Naive thymus-derived CD8-positive, alpha-beta T cell (primary cell): ENCODE results near the gene SH3PXD2B. TPM values are rescaled to one million over a fixed set of nuclear protein-coding genes. Genes with fewer than 3 reads are reported as not detected.

Experiments
- ATAC-seq, 2 donors: fragments of 150-1000 bp; cut with Tn5 transposase in 1 of 2; sonication (Bioruptor Pico), chemical (Tn5 transposase) in 1 of 2; 1 replicate in 1 of 2; 2 replicates in 1 of 2; pipeline ENCODE4 v1.10.0; 2021; ENCODE audit warnings: mild to moderate bottlenecking in 2 of 2, moderate library complexity in 2 of 2
- POLR2A ChIA-PET: fragments of 350-600 bp; sonication (Branson Sonifier 250); formaldehyde crosslinking; loops from one replicate; lab custom pipeline; 2021; ENCODE audit warnings: antibody characterized with exemption; lab: Charles Lee
- DNase-seq, 10 donors: peaks; one replicate each; pipeline versions ENCODE4 v3.0.0 to v3.0.0-alpha.2; 2020 to 2022
- H3K27ac Mint-ChIP-seq, 10 donors: one replicate each; pipeline ENCODE4 v1.8.0; 2020 to 2022; ENCODE audit warnings: mild to moderate bottlenecking in 10 of 10, mixed read lengths in 10 of 10, moderate library complexity in 4 of 10, inconsistent platforms in 1 of 10
- H3K27me3 Mint-ChIP-seq, 5 donors: one replicate each; pipeline ENCODE4 v1.8.0; 2021 to 2022; ENCODE audit warnings: mixed read lengths in 5 of 5
- H3K36me3 Mint-ChIP-seq, 3 donors: one replicate each; pipeline ENCODE4 v1.8.0; 2020 to 2022; ENCODE audit warnings: mixed read lengths in 3 of 3, mild to moderate bottlenecking in 2 of 3, inconsistent platforms in 1 of 3
- H3K4me1 Mint-ChIP-seq, 4 donors: one replicate each; pipeline ENCODE4 v1.8.0; 2021 to 2022; ENCODE audit warnings: mixed read lengths in 4 of 4
- H3K4me3 Mint-ChIP-seq, 10 donors: one replicate each; pipeline ENCODE4 v1.8.0; 2020 to 2022; ENCODE audit warnings: mild to moderate bottlenecking in 10 of 10, mixed read lengths in 10 of 10, moderate library complexity in 6 of 10, inconsistent platforms in 1 of 10
- H3K9me3 Mint-ChIP-seq, 9 donors: one replicate each; pipeline ENCODE4 v1.8.0; 2020 to 2022; ENCODE audit warnings: mixed read lengths in 9 of 9, mild to moderate bottlenecking in 3 of 9, inconsistent platforms in 1 of 9, moderate library complexity in 1 of 9
- polyA plus RNA-seq, 3 donors: library from polyadenylated mRNA; unstranded; fragments of 300-500 nt; fragmentation: Illumina TruSeq; gene quantifications; one replicate each; pipeline ENCODE4 v1.2.3, GENCODE V29; 2021
- total RNA-seq, 8 experiments: library from RNA in 2 of 8; stranded (reverse) in 2 of 8; gene quantifications; one replicate each; pipeline ENCODE4 v1.2.3 and lab custom pipeline; 2021 to 2026

SH3PXD2B gene
- total and polyA plus RNA-seq, 5 experiments from 2014 or later = 0.09 to 0.55 (median 0.28) TPM; not detected in 1

GRCh38 chr5:172437445-172438318 is 16.6 kb downstream of the SH3PXD2B start:
- DNase-seq (no peak), ATAC-seq (no peak)
- H3K9me3 Mint-ChIP-seq = no peaks in the 10 kb centered on the region
- no peak overlapping the region for H3K27ac Mint-ChIP-seq
- H3K4me1 Mint-ChIP-seq = no peaks in the 10 kb centered on the region
- H3K36me3 Mint-ChIP-seq = no peaks in the 10 kb centered on the region
- H3K27me3 Mint-ChIP-seq = peaks cover 0 to 1% (median 0%) of the 10 kb centered on the region in 5 donors
- POLR2A ChIA-PET = no interaction called here
- H3K4me3 Mint-ChIP-seq = no peak overlapping the region

GRCh38 chr5:172436879-172437369 is 17.4 kb downstream of the SH3PXD2B start:
- DNase-seq (no peak), ATAC-seq (no peak)
- Mint-ChIP-seq H3K27me3 (peaks cover 0 to 1% (median 0%) of the 10 kb centered on the region in 5 donors), H3K9me3 (no peaks in the 10 kb centered on the region), H3K4me3 (no peak overlapping the region), H3K27ac (no peak overlapping the region), H3K4me1 (no peaks in the 10 kb centered on the region), H3K36me3 (no peaks in the 10 kb centered on the region)
- POLR2A ChIA-PET = no interaction called here

- no peaks in the 10 kb centered on the region for H3K36me3 Mint-ChIP-seq
- H3K9me3 Mint-ChIP-seq = no peaks in the 10 kb centered on the region
- peaks cover 0 to 1% (median 0%) of the 10 kb centered on the region in 5 donors for H3K27me3 Mint-ChIP-seq
- ATAC-seq (no peak), DNase-seq (no peak)
- no peak overlapping the region for H3K4me3 Mint-ChIP-seq
- H3K4me1 Mint-ChIP-seq = no peaks in the 10 kb centered on the region
- POLR2A ChIA-PET = no interaction called here
- no peak overlapping the region for H3K27ac Mint-ChIP-seq
Measured at GRCh38 chr5:172436078-172436878, 18.0 kb downstream of the SH3PXD2B start.

- no peak for DNase-seq
- ATAC-seq = no peak
- no peak overlapping the region for H3K27ac Mint-ChIP-seq
- H3K27me3 Mint-ChIP-seq = peaks cover 0 to 1% (median 0%) of the 10 kb centered on the region in 5 donors
- H3K4me3 Mint-ChIP-seq = no peak overlapping the region
- H3K36me3 Mint-ChIP-seq = no peaks in the 10 kb centered on the region
- no peaks in the 10 kb centered on the region for H3K9me3 Mint-ChIP-seq
- POLR2A ChIA-PET = no interaction called here
- H3K4me1 Mint-ChIP-seq = no peaks in the 10 kb centered on the region
Measured at GRCh38 chr5:172435362-172436077, 18.8 kb downstream of the SH3PXD2B start.

- Mint-ChIP-seq H3K27me3 (peaks cover 0 to 1% (median 0%) of the 10 kb centered on the region in 5 donors), H3K4me1 (peaks cover 0 to 1% (median 0%) of the 10 kb centered on the region in 4 donors), H3K36me3 (no peaks in the 10 kb centered on the region), H3K9me3 (no peaks in the 10 kb centered on the region), H3K4me3 (no peak overlapping the region), H3K27ac (no peak overlapping the region)
- POLR2A ChIA-PET = no interaction called here
- DNase-seq (no peak), ATAC-seq (no peak)
Measured at GRCh38 chr5:172434251-172434650, 20.1 kb downstream of the SH3PXD2B start.

GRCh38 chr5:172433513-172433912 is 20.8 kb downstream of the SH3PXD2B start:
- peaks cover 0 to 1% (median 0%) of the 10 kb centered on the region in 5 donors for H3K27me3 Mint-ChIP-seq
- ATAC-seq (no peak), DNase-seq (no peak)
- POLR2A ChIA-PET = no interaction called here
- H3K9me3 Mint-ChIP-seq = no peaks in the 10 kb centered on the region
- H3K36me3 Mint-ChIP-seq = no peaks in the 10 kb centered on the region
- H3K27ac Mint-ChIP-seq = no peak overlapping the region
- peaks cover 0 to 3% (median 0%) of the 10 kb centered on the region in 4 donors for H3K4me1 Mint-ChIP-seq
- no peak overlapping the region for H3K4me3 Mint-ChIP-seq

- DNase-seq (no peak), ATAC-seq (no peak)
- Mint-ChIP-seq H3K27ac (no peak overlapping the region), H3K27me3 (peaks cover 0 to 1% (median 0%) of the 10 kb centered on the region in 5 donors), H3K4me1 (peaks cover 0 to 3% (median 0%) of the 10 kb centered on the region in 4 donors), H3K4me3 (no peak overlapping the region), H3K9me3 (no peaks in the 10 kb centered on the region), H3K36me3 (no peaks in the 10 kb centered on the region)
- POLR2A ChIA-PET = no interaction called here
Measured at GRCh38 chr5:172433071-172433470, 21.3 kb downstream of the SH3PXD2B start.

GRCh38 chr5:172430354-172430753 is 24.0 kb downstream of the SH3PXD2B start:
- DNase-seq = no peak
- H3K9me3 Mint-ChIP-seq = no peaks in the 10 kb centered on the region
- H3K27ac Mint-ChIP-seq = no peak overlapping the region
- no peak for ATAC-seq
- no peak overlapping the region for H3K4me3 Mint-ChIP-seq
- no peaks in the 10 kb centered on the region for H3K36me3 Mint-ChIP-seq
- peaks cover 0 to 11% (median 2%) of the 10 kb centered on the region in 5 donors for H3K27me3 Mint-ChIP-seq
- H3K4me1 Mint-ChIP-seq = peaks cover 0 to 3% (median 0%) of the 10 kb centered on the region in 4 donors
- POLR2A ChIA-PET = no interaction called here

GRCh38 chr5:172429201-172429940 is 25.0 kb downstream of the SH3PXD2B start:
- Mint-ChIP-seq H3K27ac (no peak overlapping the region), H3K36me3 (no peaks in the 10 kb centered on the region), H3K4me1 (peaks cover 0 to 3% (median 0%) of the 10 kb centered on the region in 4 donors), H3K9me3 (no peaks in the 10 kb centered on the region), H3K4me3 (no peak overlapping the region), H3K27me3 (peaks cover 0 to 13% (median 3%) of the 10 kb centered on the region in 5 donors)
- ATAC-seq = no peak
- POLR2A ChIA-PET = no interaction called here
- DNase-seq = no peak

- no peaks in the 10 kb centered on the region for H3K9me3 Mint-ChIP-seq
- no peak overlapping the region for H3K27ac Mint-ChIP-seq
- H3K27me3 Mint-ChIP-seq = peaks cover 0 to 13% (median 3%) of the 10 kb centered on the region in 5 donors
- peaks cover 0 to 3% (median 0%) of the 10 kb centered on the region in 4 donors for H3K4me1 Mint-ChIP-seq
- POLR2A ChIA-PET = no interaction called here
- H3K4me3 Mint-ChIP-seq = no peak overlapping the region
- DNase-seq = no peak
- no peaks in the 10 kb centered on the region for H3K36me3 Mint-ChIP-seq
- no peak for ATAC-seq
Measured at GRCh38 chr5:172428224-172429166, 25.8 kb downstream of the SH3PXD2B start.

GRCh38 chr5:172427202-172427601 is 27.1 kb downstream of the SH3PXD2B start:
- ATAC-seq (no peak), DNase-seq (no peak)
- H3K27me3 Mint-ChIP-seq = peaks cover 0 to 13% (median 2%) of the 10 kb centered on the region in 5 donors
- H3K9me3 Mint-ChIP-seq = no peaks in the 10 kb centered on the region
- H3K4me1 Mint-ChIP-seq = peaks cover 0 to 3% (median 0%) of the 10 kb centered on the region in 4 donors
- H3K4me3 Mint-ChIP-seq = no peak overlapping the region
- no peaks in the 10 kb centered on the region for H3K36me3 Mint-ChIP-seq
- H3K27ac Mint-ChIP-seq = no peak overlapping the region
- POLR2A ChIA-PET = no interaction called here
